NB4 (cell line): ENCODE data around the gene MYOM1.

ENCODE experiments used
- DNase-seq: peaks from one replicate; pipeline ENCODE4 v3.0.0; 2010; ENCODE audit warnings: low read depth
- H3K4me3 ChIP-seq: one replicate; pipeline ENCODE4 v1.5.1; 2011; ENCODE audit warnings: mild to moderate bottlenecking, low read depth, low read length, moderate library complexity
- CTCF ChIP-seq: IDR thresholded peaks from one replicate; pipeline ENCODE4 v1.5.1; 2012; ENCODE audit warnings: low read depth, low read length
- MAX ChIP-seq: IDR thresholded peaks from 2 replicates; pipeline ENCODE4 v1.6.1; 2011; ENCODE audit warnings: low read depth, low read length
- MYC ChIP-seq: IDR thresholded peaks from 2 replicates; pipeline ENCODE4 v1.6.1; 2011; ENCODE audit warnings: low read depth, low read length
- POLR2A ChIP-seq: IDR thresholded peaks from 2 replicates; pipeline ENCODE4 v1.6.1; 2011; ENCODE audit warnings: mild to moderate bottlenecking; ENCODE audit not compliant: insufficient read length; ENCODE audit errors: extremely low read depth

The MYOM1 gene

GRCh38 chr18:3256693-3257626 is 37.2 kb upstream of the MYOM1 start:
- no peak for DNase-seq
- no peak overlapping the region for H3K4me3 ChIP-seq
- TF ChIP-seq MYC: no peak
- TF ChIP-seq CTCF: no peak
- TF ChIP-seq MAX: no peak
- no peak for TF ChIP-seq POLR2A

- no peak for DNase-seq
- TF ChIP-seq MAX: no peak
- no peak for TF ChIP-seq MYC
- TF ChIP-seq POLR2A: no peak
- TF ChIP-seq CTCF: no peak
- H3K4me3 ChIP-seq: no peak overlapping the region
Observed at GRCh38 chr18:3255611-3256165, 35.9 kb upstream of the MYOM1 start.

- H3K4me3 ChIP-seq: no peak overlapping the region
- DNase-seq: no peak
- TF ChIP-seq MAX (no peak), POLR2A (no peak), MYC (no peak)
Observed at GRCh38 chr18:3254725-3255124, 35.0 kb upstream of the MYOM1 start.

GRCh38 chr18:3252843-3253242 is 33.1 kb upstream of the MYOM1 start:
- no peak for TF ChIP-seq MAX
- no peak for TF ChIP-seq POLR2A
- TF ChIP-seq CTCF: no peak
- TF ChIP-seq MYC: no peak
- no peak for DNase-seq
- H3K4me3 ChIP-seq: no peak overlapping the region

GRCh38 chr18:3251963-3252277 is 32.2 kb upstream of the MYOM1 start:
- DNase-seq: no peak
- no peak for TF ChIP-seq CTCF
- TF ChIP-seq MYC: no peak
- TF ChIP-seq MAX: no peak
- no peak for TF ChIP-seq POLR2A
- H3K4me3 ChIP-seq: no peak overlapping the region

- TF ChIP-seq CTCF (no peak), POLR2A (no peak), MAX (no peak), MYC (no peak)
- no peak for DNase-seq
- peak overlapping the region; percentile 22 for H3K4me3 ChIP-seq
Observed at GRCh38 chr18:3251249-3251962, 31.6 kb upstream of the MYOM1 start.
